ENCODE data around the gene DNER. TPM values are rescaled to one million over a fixed set of nuclear protein-coding genes. Genes with fewer than 3 reads are reported as not detected.
"Not testable (repeated sequence)": the region's sequence is repeated elsewhere in the genome, so short reads cannot be mapped to it uniquely, and the experiment has no call there.

The DNER gene
- total RNA-seq, 1 donor: 0.72 TPM

DNA sequence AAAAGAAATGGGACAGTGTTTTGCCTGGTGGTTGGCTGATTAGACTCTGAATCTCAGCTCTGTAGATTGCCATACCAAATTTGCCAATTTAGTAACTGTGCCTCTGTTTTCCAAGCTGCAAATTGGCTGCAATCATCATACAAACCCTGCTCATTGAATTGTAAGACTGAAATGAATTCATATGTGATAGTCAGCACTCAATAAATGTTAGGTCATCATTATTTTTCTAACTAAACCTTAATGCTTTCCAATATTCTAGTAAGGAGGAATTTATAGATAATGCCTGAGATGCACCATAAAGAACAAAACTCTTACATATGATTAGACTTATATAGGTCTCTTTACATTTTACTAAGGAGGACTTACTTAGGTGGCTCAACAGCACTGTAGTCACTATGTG lies 85.3 kb downstream of the DNER start:
- DNase-seq (ENCODE audit: low read depth): no peak
- TF ChIP-seq, protein P1, sequence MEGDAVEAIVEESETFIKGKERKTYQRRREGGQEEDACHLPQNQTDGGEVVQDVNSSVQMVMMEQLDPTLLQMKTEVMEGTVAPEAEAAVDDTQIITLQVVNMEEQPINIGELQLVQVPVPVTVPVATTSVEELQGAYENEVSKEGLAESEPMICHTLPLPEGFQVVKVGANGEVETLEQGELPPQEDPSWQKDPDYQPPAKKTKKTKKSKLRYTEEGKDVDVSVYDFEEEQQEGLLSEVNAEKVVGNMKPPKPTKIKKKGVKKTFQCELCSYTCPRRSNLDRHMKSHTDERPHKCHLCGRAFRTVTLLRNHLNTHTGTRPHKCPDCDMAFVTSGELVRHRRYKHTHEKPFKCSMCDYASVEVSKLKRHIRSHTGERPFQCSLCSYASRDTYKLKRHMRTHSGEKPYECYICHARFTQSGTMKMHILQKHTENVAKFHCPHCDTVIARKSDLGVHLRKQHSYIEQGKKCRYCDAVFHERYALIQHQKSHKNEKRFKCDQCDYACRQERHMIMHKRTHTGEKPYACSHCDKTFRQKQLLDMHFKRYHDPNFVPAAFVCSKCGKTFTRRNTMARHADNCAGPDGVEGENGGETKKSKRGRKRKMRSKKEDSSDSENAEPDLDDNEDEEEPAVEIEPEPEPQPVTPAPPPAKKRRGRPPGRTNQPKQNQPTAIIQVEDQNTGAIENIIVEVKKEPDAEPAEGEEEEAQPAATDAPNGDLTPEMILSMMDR (IDR thresholded peaks at IDR 0.05; ENCODE audit: insufficient read depth, low read length): no peak
- no peak overlapping the region for H3K4me3 ChIP-seq (ENCODE audit: low read depth, low read length)

DNA sequence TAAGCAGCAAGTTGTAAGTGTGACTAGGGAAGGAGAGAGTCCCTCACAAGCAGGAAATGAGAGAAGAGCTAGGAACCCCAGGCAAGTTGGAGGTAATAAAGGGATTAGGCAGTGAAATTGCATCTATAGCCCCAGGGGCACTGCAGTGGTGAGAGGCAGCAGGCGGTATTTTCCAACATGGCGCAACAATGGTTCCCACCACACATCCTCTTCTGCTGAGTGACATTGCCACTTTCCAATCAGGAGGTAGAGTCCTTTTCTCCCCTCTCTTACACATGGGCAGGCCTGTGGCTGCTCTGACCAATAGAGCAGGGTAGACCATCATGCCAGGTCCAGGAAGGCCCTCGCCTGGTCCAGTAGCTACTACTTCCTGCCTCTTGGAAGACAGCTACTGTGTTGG lies 86.6 kb downstream of the DNER start:
- no peak for DNase-seq (ENCODE audit: low read depth)
- H3K4me3 ChIP-seq (ENCODE audit: low read depth, low read length): no peak overlapping the region
- TF ChIP-seq, protein P1 (IDR thresholded peaks at IDR 0.05; ENCODE audit: insufficient read depth, low read length): no peak

DNA sequence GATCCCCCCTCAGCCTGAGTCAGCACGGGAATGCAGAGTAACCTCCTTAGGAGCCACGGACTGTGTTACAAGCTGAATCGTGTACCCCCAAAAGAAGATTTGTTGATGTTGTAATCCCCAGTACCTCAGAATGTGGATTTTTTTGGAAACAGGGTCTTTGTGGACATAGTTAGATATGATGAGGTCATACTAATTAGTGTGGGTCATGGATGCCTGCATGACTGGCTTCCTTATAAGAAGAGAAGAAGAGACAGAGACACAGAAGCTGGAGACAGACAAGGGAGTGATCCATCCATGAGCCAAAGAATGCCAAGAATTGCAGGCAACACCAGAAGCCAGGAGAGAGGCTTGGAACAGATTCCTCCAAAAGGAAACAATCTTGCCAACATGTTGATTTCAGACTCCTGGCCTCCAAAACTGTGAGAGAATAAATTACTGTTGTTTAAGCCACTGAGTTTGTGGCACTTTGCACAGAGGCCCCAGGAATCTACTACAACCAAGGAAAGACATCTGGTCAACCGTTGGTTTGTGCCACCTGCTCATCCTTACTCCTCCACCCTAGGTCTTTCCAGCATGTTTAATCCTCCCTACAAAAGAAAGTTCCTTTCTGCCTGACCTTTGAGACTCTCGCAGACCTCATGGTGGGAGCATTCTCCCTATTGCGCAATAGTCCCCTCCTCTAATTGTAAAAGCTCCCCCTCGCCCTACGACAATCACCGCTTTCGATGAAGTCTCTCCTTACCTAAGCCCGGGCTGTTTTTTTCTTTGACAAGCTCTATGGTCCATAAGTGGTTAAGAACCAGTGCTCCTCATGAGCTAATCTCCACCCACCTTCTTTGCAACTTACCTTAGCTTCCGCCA lies 91.6 kb downstream of the DNER start:
- no peak overlapping the region for H3K4me3 ChIP-seq (ENCODE audit: low read depth, low read length)
- DNase-seq (ENCODE audit: low read depth): no peak
- TF ChIP-seq, protein P1 (IDR thresholded peaks at IDR 0.05; ENCODE audit: insufficient read depth, low read length): no peak

DNA sequence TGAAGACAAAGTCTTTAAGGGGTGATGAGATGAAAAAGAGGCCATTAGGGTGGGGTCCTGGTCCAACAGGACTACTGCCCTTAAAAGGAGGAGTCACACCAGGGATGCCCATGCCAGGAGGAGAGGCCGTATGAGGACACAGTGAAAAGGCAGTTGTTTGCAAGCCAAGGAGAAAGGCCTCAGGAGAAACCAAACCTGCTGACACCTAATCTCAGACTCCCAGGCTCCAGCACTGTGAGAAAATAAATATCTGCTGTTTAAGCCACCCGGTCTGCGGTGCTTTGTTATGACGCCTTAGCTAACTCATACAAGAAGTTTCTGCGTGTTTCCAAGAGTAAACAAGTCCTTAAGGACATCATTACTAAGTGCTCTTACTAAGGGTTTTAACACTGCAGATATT lies 93.6 kb downstream of the DNER start:
- DNase-seq (ENCODE audit: low read depth): no peak
- TF ChIP-seq, protein P1 (IDR thresholded peaks at IDR 0.05; ENCODE audit: insufficient read depth, low read length): no peak
- no peak overlapping the region for H3K4me3 ChIP-seq (ENCODE audit: low read depth, low read length)

DNA sequence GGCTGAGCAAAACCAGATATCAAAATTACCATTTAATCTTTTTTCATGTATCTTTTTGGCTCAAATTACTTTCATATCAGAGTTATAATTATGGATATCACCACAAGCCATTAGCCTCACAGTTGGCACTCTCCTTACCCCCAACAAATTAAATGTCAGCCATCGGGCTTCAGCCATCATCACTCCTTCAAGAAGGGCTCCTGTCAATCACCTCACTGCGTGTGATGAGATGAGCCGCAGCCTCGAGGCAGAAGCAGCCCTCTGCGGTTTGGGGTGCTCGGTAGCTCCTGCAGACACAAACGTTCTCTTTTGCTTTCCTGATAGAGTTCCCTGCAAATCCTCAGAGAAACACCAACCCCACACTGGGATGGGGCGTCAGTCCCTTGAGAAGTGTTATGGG lies 94.1 kb downstream of the DNER start:
- TF ChIP-seq, protein P1 (IDR thresholded peaks at IDR 0.05; ENCODE audit: insufficient read depth, low read length): no peak
- DNase-seq (ENCODE audit: low read depth): no peak
- H3K4me3 ChIP-seq (ENCODE audit: low read depth, low read length): no peak overlapping the region

DNA sequence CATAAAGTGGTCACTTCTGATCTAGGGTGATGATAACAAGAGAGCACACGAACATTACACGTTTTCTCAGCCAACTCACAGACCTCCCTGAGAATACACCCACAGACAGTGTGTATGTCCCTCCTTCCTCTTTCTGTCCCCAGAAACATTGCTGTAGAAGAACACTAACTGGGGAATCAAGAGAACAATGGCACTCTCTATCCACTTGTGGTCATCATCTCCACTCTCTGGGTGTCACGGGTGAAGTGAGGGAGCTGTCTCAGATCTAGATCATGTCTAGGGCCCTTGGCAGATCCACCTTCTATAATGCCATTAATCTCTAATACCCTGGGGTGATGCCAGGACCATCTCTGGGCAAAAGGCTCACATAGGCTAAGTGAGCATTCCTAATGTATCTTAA lies 97.9 kb downstream of the DNER start:
- no peak for DNase-seq (ENCODE audit: low read depth)
- TF ChIP-seq, protein P1 (IDR thresholded peaks at IDR 0.05; ENCODE audit: insufficient read depth, low read length): no peak

DNA sequence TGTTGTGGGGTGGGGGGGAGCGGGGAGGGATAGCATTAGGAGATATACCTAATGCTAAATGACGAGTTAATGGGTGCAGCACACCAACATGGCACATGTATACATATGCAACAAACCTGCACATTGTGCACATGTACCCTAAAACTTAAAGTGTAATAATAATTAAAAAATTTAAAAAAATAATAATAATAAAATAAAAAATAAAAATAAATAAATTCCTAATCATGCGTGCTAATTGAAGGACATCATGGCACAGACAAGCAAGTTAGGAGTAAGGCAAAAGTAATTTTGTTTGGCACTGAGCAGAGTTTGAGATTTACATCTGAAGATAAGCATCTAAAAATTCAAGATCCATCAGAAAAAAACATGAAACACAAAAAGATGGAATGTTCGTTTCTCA lies 100.3 kb downstream of the DNER start:
- DNase-seq (ENCODE audit: low read depth); H3K4me3 ChIP-seq (ENCODE audit: low read depth, low read length): not testable (repeated sequence)

More for the DNA sequence above, 97.9 kb downstream of the DNER start:
- H3K4me3 ChIP-seq (ENCODE audit: low read depth, low read length): no peak overlapping the region
